Hindlimb muscle (tissue), 1 donor: ENCODE measurements around the gene OPA1. TPM values are rescaled to one million over a fixed set of nuclear protein-coding genes. Genes with fewer than 3 reads are reported as not detected.

Experiments
- DNase-seq: peaks from one replicate; pipeline ENCODE4 v3.0.0-alpha.2; 2013
- polyA plus RNA-seq: library from polyadenylated mRNA; unstranded; fragments of 120-200 nt; gene quantifications from one replicate; pipeline ENCODE4 v1.2.1, GENCODE V29; 2013; ENCODE audit not compliant: insufficient read length

OPA1 gene
- 41.9 TPM for polyA plus RNA-seq

- DNase-seq, result peak; percentile 99
Observed at GRCh38 chr3:193592841-193593667, at the start of gene OPA1. Gene OPA1 (plus strand): TSS chr3:193593208. CDS start chr3:193593378, 170 bp downstream.

GRCh38 chr3:193544289-193544688, 48.7 kb upstream of the OPA1 start:
- no peak for DNase-seq

DNA sequence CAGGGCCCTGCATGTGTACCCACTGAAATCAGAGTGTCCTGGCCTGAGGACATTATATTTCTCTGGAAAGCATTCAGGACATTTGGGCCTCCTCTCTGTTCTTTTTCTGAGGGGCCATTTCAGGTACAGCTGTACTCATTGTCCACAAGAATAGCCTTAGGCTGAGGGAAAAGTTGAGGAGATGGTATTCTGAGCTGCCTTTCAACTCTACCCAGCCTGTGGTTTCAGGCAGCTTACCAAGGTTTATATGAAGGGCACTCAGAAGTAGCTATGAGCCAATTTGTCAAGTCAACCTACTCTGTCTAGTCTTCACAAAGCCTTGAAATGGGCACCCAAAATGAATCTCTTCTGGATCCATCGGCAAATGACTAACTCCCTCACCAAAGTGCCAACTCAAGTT, 47.7 kb upstream of the OPA1 start:
- DNase-seq, result no peak

GRCh38 chr3:193546129-193546528, 46.9 kb upstream of the OPA1 start:
- DNase-seq, result no peak

- no peak for DNase-seq
Observed at GRCh38 chr3:193548406-193548805, 44.6 kb upstream of the OPA1 start.

DNA sequence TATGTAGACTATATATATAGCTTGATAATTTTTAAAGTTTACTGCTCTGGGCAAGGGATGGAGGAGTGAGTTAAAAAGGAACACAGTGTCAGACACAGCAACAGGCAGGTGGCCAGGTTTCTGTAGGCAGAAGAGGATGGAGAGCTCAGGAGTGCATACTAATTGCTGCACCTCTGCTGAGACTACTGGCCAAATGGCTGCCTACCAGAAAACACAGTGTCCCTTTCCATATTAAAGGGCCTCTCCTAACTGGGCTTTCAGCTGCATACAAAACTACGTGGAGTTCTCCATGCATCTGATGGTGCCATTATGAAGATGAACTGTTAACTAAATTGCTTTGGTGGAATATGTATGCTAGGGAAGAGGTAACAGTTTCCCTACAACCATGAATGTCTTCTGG, 40.1 kb upstream of the OPA1 start:
- no peak for DNase-seq

GRCh38 chr3:193553586-193553985, 39.4 kb upstream of the OPA1 start:
- no peak for DNase-seq

- no peak for DNase-seq
Observed at GRCh38 chr3:193554811-193555210, 38.2 kb upstream of the OPA1 start, which contains the start of gene ATP13A4. Gene ATP13A4 (minus strand): TSS chr3:193554895. CDS start chr3:193554799, 96 bp downstream.

GRCh38 chr3:193556841-193557240, 36.2 kb upstream of the OPA1 start:
- DNase-seq, result no peak

- no peak for DNase-seq
Observed at GRCh38 chr3:193559100-193559499, 33.9 kb upstream of the OPA1 start.

- DNase-seq, result no peak
Observed at GRCh38 chr3:193560091-193560490, 32.9 kb upstream of the OPA1 start.

DNA sequence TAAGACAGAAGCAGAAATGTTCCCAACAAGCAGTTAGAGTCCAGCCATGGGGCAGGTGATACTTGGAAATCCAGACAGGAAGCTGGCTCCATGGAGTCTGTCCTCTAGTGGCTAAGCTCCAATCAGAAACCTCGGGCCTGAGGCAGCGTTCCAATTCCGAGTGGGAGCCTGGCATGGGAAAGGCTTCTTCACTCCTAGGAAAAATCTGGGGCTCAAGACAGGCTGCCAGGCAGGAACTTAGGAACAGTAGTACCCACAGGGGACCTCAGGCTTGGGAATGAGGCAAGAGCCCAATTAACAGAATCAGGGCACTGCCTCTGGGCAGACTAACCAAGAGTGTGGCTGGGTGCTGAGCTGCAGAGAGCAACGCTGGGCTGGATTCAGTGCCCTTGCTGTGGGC, 32.1 kb upstream of the OPA1 start:
- no peak for DNase-seq

- no peak for DNase-seq
Observed at GRCh38 chr3:193563426-193563825, 29.6 kb upstream of the OPA1 start.

DNA sequence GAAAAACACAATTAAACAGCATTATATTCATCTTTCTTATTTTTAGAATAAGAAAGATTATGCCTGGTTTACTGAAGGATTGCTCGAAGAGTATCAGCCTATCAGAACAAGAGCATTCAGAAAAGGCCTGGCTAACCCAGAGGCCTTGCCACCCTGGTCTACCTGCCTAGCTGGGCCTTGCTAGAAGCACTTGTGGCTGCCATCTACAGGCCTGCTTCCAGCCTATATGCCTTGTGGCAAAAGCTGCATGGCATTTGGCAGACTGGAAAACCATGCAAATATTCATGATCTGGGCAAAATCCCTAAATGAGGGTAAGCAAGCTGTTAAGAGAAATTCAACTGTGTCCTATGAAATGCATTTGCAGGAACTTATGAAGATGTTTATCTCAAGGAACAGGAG, 29.0 kb upstream of the OPA1 start:
- DNase-seq, result no peak

DNA sequence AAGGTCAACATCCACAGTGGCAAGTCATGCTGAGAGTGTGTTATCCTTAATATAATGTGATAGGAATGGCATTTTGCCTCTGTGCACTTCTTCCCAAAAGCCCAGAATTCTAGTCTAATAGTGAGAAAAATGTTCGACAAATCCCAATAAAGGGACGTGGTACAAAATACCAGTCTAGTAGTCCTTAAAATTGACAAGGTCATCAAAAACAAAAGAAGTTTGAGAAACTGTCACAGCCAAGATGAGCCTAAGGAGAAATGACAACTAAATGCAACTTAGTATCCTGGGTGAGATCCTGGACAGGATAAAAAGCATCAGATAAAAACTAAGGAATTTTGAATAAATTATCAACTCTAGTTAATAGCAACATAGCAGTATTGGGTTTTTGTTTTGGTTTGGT, 23.9 kb upstream of the OPA1 start:
- DNase-seq, result no peak

GRCh38 chr3:193572426-193572908, 20.5 kb upstream of the OPA1 start:
- DNase-seq, result peak; percentile 64

- no peak for DNase-seq
Observed at GRCh38 chr3:193573403-193574191, 19.4 kb upstream of the OPA1 start.

- no peak for DNase-seq
Observed at GRCh38 chr3:193574488-193575070, 18.4 kb upstream of the OPA1 start.

DNA sequence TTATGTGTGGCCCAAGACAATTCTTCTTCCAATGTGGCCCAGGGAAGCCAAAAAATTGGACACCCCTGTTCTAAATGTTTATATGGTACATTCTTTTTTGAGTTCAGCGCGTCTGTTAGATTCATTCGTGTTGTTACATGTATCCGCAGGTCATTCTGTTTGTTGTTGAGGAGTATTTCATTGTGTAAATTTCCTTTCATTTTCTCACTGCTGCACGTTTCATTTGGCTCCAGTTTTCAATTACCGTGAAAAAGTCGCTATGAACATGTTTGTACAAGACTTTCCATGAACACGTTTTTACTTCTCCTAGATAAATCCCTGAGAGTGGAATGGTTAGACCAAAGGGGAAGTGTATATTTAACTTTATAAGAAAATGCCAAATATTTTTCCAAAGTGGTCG, 7.5 kb upstream of the OPA1 start:
- DNase-seq, result no peak

- no peak for DNase-seq
Observed at GRCh38 chr3:193586526-193586925, 6.5 kb upstream of the OPA1 start.

DNA sequence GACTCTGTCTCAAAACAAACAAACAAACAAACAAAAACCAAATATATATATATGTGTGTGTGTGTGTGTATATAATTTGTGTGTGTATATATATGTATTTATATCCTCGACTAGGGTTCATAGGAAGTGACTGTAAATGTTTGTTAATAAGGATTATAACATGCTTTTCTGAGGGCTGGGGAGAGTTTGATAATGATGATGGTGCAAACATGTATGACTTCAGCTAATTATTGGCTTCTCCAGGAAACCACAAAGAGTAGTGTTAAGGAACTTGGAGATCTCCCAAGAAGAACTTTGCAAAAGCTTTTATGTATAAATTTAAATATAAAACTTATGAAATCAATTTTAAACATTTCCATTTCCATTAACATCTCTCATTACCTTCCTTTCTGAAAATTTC, 3.9 kb upstream of the OPA1 start:
- DNase-seq, result no peak

- no peak for DNase-seq
Observed at GRCh38 chr3:193589616-193590015, 3.4 kb upstream of the OPA1 start.
